NCI-H2081 treated with DMSO at 0.1 percent for 48 hours (cell line): ENCODE measurements around the gene CLK3.
"Not testable (repeated sequence)": the region's sequence is repeated elsewhere in the genome, so short reads cannot be mapped to it uniquely, and the experiment has no call there.

Experiments
- DNase-seq: peaks from one replicate; lab custom pipeline; 2025; lab: John Stamatoyannopoulos, UW

Gene CLK3

GRCh38 chr15:74620636-74621545, 5.3 kb downstream of the CLK3 start:
- no peak for DNase-seq

GRCh38 chr15:74621546-74621920, 5.9 kb downstream of the CLK3 start:
- DNase-seq: no peak

GRCh38 chr15:74621936-74622335, 6.3 kb downstream of the CLK3 start:
- no peak for DNase-seq

- no peak for DNase-seq
Measured at GRCh38 chr15:74622758-74623157, 7.1 kb downstream of the CLK3 start.

GRCh38 chr15:74624020-74624602, 8.5 kb downstream of the CLK3 start:
- DNase-seq: no peak

GRCh38 chr15:74625693-74626092, 10.1 kb downstream of the CLK3 start:
- no peak for DNase-seq

GRCh38 chr15:74626336-74626735, 10.7 kb downstream of the CLK3 start:
- DNase-seq: no peak

GRCh38 chr15:74626752-74627692, 11.4 kb downstream of the CLK3 start:
- DNase-seq: no peak

- DNase-seq: no peak
Measured at GRCh38 chr15:74627766-74628165, 12.1 kb downstream of the CLK3 start.

- DNase-seq: no peak
Measured at GRCh38 chr15:74628199-74628598, 12.6 kb downstream of the CLK3 start.

GRCh38 chr15:74628949-74629348, 13.3 kb downstream of the CLK3 start:
- no peak for DNase-seq

GRCh38 chr15:74629696-74630095, 14.1 kb downstream of the CLK3 start:
- not testable (repeated sequence) for DNase-seq

- no peak for DNase-seq
Measured at GRCh38 chr15:74630284-74631086, 14.8 kb downstream of the CLK3 start.

GRCh38 chr15:74631087-74631385, 15.4 kb downstream of the CLK3 start:
- no peak for DNase-seq

- no peak for DNase-seq
Measured at GRCh38 chr15:74631408-74631807, 15.8 kb downstream of the CLK3 start.

- DNase-seq: no peak
Measured at GRCh38 chr15:74631935-74632560, 16.4 kb downstream of the CLK3 start.

GRCh38 chr15:74632601-74633000, 17.0 kb downstream of the CLK3 start:
- no peak for DNase-seq

- DNase-seq: no peak
Measured at GRCh38 chr15:74633781-74634180, 18.1 kb downstream of the CLK3 start.

- no peak for DNase-seq
Measured at GRCh38 chr15:74635228-74635627, 19.6 kb downstream of the CLK3 start.

GRCh38 chr15:74636984-74637383, 21.3 kb downstream of the CLK3 start:
- DNase-seq: no peak

- no peak for DNase-seq
Measured at GRCh38 chr15:74641151-74641550, 25.5 kb downstream of the CLK3 start.
